Medulla oblongata (tissue), 1 donor: ENCODE results near the gene TMC3.
"Not testable (repeated sequence)": the region's sequence is repeated elsewhere in the genome, so short reads cannot be mapped to it uniquely, and the experiment has no call there.

ENCODE experiments used
- DNase-seq: peaks from one replicate; pipeline ENCODE4 v3.0.0-alpha.2; 2015; ENCODE audit errors: extremely low spot score

TMC3 gene

GRCh38 chr15:81373775-81374395 is at the start of gene TMC3:
Gene TMC3 (minus strand): TSS chr15:81374213. CDS start chr15:81374077, 136 bp downstream.
- DNase-seq = peak; percentile 55

GRCh38 chr15:81421461-81421860 is 47.4 kb upstream of the TMC3 start:
- DNase-seq = no peak

DNA sequence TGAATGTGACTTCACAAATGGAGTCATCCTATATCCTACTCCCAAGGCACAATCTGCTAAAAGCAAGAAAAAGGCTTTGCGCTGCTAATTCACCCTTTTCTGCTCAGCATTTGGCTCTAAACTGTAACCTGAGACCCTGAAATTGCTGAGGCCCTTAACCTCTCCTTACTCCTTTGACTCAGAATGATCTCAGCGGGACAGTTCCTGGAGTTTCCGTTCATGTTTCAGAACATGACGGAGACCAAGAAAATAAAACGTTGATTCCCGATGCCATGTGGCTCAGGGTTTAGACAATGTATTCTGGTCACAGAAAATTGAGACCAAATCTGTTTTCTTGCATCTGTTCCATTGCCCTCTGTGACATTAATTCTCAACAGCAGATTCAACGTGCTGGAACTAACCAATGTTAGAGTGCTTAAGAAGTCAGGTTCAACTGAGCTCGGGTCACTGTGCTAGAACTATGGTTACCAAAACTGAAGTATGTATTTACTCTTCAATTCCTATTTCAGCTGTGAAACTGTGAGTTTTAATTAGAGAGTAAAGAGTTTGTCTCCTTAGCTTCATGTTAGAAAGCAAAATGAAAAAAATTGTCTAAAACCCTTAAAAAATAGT is 45.4 kb upstream of the TMC3 start:
- no peak for DNase-seq

- no peak for DNase-seq
These were observed 44.9 kb upstream of the TMC3 start for GRCh38 chr15:81418891-81419290.

DNA sequence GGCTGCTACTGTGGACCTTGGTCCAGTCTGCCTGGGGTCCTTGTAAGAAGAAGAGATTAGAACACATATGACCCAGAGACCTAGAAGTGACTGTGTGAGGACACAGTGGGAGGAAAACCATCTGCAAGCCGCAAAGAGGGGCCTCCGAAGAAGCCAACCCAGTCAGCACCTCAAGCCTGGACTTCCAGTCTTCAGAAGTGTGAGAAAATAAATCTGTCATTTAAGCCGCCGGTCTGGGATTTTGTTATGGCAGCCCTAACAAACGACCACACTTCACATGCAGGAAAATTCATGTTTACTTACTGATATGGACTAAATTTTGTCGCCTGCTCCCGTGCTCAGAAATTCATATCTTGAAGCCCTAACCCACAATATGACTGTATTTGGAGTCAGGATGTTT is 44.4 kb upstream of the TMC3 start:
- no peak for DNase-seq

DNA sequence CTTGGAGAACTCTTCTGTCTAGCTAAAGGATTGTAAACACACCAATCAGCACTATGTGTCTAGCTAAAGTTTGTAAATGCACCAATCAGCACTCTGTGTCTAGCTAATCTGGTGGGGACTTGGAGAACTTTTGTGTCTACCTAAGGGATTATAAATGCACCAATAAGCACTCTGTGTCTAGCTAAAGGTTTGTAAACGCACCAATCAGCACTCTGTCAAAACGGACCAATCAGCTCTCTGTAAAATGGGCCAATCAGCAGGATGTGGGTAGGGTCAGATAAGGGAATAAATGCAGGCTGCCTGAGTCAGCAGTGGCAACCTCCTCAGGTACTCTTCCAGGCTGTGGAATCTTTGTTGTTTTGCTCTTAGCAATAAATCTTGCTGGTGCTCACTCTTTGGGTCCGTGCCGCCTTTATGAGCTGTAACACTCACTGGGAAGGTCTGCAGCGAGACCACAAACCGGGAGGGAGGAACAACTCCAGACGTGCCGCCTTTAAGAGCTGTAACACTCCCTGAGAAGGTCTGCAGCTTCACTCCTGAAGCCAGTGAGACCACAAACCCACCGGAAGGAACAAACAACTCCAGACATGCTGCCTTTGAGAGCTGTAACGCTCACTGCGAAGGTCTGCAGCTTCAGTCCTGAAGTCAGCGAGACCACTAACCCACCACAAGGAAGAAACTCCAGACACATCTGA is 40.4 kb upstream of the TMC3 start:
- DNase-seq = not testable (repeated sequence)

DNA sequence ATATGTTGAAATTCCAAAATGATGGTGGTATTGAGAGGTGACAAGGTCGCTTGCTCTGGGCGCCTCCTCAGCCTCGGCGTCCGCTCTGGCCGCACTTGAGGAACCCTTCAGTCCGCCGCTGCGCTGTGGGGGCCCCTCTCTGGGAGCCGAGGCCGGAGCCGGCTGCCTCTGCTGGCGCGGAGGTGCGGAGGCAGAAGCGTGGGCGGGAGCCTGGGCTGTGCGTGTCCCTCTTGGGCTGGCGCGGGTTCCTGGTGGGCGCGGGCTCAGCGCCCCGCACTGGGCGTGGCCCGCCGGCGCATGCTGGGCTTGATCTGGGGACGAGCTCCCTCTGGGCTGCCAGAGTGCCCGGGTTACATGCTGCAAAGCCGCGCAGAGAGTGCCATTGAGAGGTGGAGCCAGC is 39.8 kb upstream of the TMC3 start:
- no peak for DNase-seq

GRCh38 chr15:81411969-81412633 is 38.1 kb upstream of the TMC3 start:
- DNase-seq = no peak

GRCh38 chr15:81411051-81411450 is 37.0 kb upstream of the TMC3 start:
- no peak for DNase-seq

GRCh38 chr15:81410318-81410753 is 36.3 kb upstream of the TMC3 start:
- peak; percentile 86 for DNase-seq

GRCh38 chr15:81407718-81408117 is 33.7 kb upstream of the TMC3 start:
- DNase-seq = no peak

GRCh38 chr15:81407176-81407575 is 33.2 kb upstream of the TMC3 start:
- no peak for DNase-seq

GRCh38 chr15:81400640-81401236 is 26.7 kb upstream of the TMC3 start:
- peak; percentile 69 for DNase-seq

GRCh38 chr15:81398910-81399551 is 25.0 kb upstream of the TMC3 start:
- no peak for DNase-seq

DNA sequence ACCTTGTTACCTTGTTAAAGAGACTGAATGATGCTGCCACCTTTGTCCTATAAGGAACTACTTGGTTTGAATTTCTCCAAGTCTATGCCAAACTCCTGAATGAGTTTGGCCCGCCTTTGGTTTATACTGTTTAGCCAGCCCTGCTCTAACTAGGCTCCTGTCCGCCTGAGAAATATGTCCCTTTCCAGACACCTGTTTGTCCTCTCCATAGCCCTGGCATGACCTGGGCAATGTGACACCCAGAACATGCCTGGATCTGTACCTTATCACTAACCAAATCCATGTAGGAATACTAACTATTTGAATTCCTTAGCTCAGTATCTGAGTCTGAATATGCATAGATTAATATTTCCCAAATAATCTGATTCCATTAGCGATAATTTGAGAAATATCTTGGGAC is 24.4 kb upstream of the TMC3 start:
- no peak for DNase-seq

- no peak for DNase-seq
These were observed 20.6 kb upstream of the TMC3 start for GRCh38 chr15:81394603-81395002.

GRCh38 chr15:81391657-81392056 is 17.6 kb upstream of the TMC3 start:
- DNase-seq = no peak

GRCh38 chr15:81388436-81388770 is 14.4 kb upstream of the TMC3 start:
- no peak for DNase-seq

DNA sequence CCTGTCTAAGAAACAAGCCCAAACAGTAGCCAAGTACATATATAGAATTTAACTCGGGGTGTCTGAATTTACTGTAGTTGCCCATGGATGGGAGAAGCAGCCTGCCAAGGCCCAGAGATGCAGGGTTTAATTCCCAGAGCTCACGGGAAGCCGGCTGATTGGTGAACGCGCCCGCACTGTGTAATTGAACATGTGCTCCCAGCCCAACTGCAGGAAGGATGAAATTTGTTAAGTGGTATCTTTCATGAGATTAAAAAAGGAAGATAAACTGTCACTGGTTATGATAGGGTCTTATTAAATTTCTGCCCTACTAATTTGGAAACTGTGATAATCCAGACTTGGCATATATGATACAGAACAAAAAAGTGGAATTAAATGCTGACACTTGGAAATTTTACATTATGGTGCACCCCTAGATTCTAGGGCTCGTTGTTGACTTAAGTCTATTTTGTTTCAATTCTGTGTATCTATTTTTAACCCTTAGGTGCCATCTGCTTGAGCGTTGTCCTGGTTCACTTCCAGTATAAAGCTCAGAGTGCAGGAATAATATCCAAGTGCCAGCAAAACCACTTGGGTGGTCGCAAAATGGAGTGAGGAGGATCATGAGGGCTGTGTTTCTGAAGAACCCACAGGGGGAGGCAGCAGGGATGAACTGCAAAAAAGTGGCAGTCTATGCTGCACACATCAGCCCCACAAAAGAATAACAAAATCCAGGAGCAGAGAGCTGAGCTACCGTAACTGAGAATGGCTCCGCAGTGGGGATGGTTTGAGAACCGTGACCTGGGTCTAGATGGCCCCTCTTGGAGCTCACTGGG is 13.8 kb upstream of the TMC3 start:
- no peak for DNase-seq

GRCh38 chr15:81386947-81387346 is 12.9 kb upstream of the TMC3 start:
- no peak for DNase-seq

GRCh38 chr15:81385721-81386076 is 11.7 kb upstream of the TMC3 start:
- no peak for DNase-seq
